H9 (cell line): ENCODE data around the gene PIBF1. TPM values are rescaled to one million over a fixed set of nuclear protein-coding genes. Genes with fewer than 3 reads are reported as not detected.

Source experiments
- DNase-seq: peaks from one replicate; pipeline ENCODE4 v3.0.0-alpha.2; 2017
- H2AFZ ChIP-seq: one replicate; pipeline ENCODE4 v1.6.1; 2013; ENCODE audit warnings: mild to moderate bottlenecking, low read length, control low read depth, moderate library complexity
- H2AK5ac ChIP-seq: 2 replicates; pipeline ENCODE4 v1.6.1; 2013; ENCODE audit warnings: low read length, control low read depth, mixed read lengths; ENCODE audit not compliant: insufficient read length
- H2BK120ac ChIP-seq: one replicate; pipeline ENCODE4 v1.6.1; 2013; ENCODE audit warnings: low read depth, mild to moderate bottlenecking, low read length, control low read depth, inconsistent platforms; ENCODE audit not compliant: poor library complexity, severe bottlenecking
- H2BK12ac ChIP-seq: 2 replicates; pipeline ENCODE4 v1.6.1; 2013; ENCODE audit warnings: low read length, control low read depth, mixed read lengths, low read depth; ENCODE audit not compliant: insufficient read length
- H2BK15ac ChIP-seq: 2 replicates; pipeline ENCODE4 v1.6.1; 2013; ENCODE audit warnings: low read depth, low read length, control low read depth
- H2BK20ac ChIP-seq: one replicate; pipeline ENCODE4 v1.6.1; 2013; ENCODE audit warnings: low read depth, mild to moderate bottlenecking, low read length, control low read depth, inconsistent platforms; ENCODE audit not compliant: poor library complexity, severe bottlenecking
- H2BK5ac ChIP-seq: 2 replicates; pipeline ENCODE4 v1.6.1; 2013; ENCODE audit warnings: low read length, control low read depth, mixed read lengths; ENCODE audit not compliant: insufficient read length
- H3K14ac ChIP-seq: 2 replicates; pipeline ENCODE4 v1.6.1; 2013; ENCODE audit warnings: low read length, control low read depth; ENCODE audit not compliant: insufficient read depth
- H3K18ac ChIP-seq: 2 replicates; pipeline ENCODE4 v1.6.1; 2013; ENCODE audit warnings: low read depth, mild to moderate bottlenecking, mixed read lengths, low read length, control low read depth; ENCODE audit not compliant: insufficient read length
- H3K23ac ChIP-seq: 2 replicates; pipeline ENCODE4 v1.6.1; 2013; ENCODE audit warnings: low read length, control low read depth, mixed read lengths, low read depth; ENCODE audit not compliant: insufficient read length
- H3K23me2 ChIP-seq: 2 replicates; pipeline ENCODE4 v1.6.1; 2013; ENCODE audit warnings: low read depth, mild to moderate bottlenecking, mixed read lengths, low read length, control low read depth; ENCODE audit not compliant: insufficient read length, poor library complexity, severe bottlenecking
- H3K27ac ChIP-seq: 2 replicates; pipeline ENCODE4 v1.5.1; 2013; ENCODE audit warnings: low read length, control low read depth, mixed read lengths, low read depth; ENCODE audit not compliant: insufficient read length
- H3K27me3 ChIP-seq: 2 replicates; pipeline ENCODE4 v1.6.1; 2013; ENCODE audit warnings: low read length, control low read depth, inconsistent platforms; ENCODE audit not compliant: insufficient read depth
- H3K4ac ChIP-seq: 2 replicates; pipeline ENCODE4 v1.6.1; 2013; ENCODE audit warnings: low read depth, mild to moderate bottlenecking, control low read depth, inconsistent platforms, low read length, moderate library complexity
- H3K4me1 ChIP-seq: 2 replicates; pipeline ENCODE4 v1.6.1; 2013; ENCODE audit warnings: low read length, control low read depth, inconsistent platforms; ENCODE audit not compliant: insufficient read depth
- H3K4me2 ChIP-seq: 2 replicates; pipeline ENCODE4 v1.6.1; 2013; ENCODE audit warnings: low read length, control low read depth, mixed read lengths; ENCODE audit not compliant: insufficient read length, insufficient read depth
- H3K56ac ChIP-seq: 2 replicates; pipeline ENCODE4 v1.6.1; 2013; ENCODE audit warnings: low read depth, mild to moderate bottlenecking, mixed read lengths, low read length, control low read depth; ENCODE audit not compliant: insufficient read length
- H3K79me1 ChIP-seq: 2 replicates; pipeline ENCODE4 v1.6.1; 2013; ENCODE audit warnings: low read depth, mild to moderate bottlenecking, moderate library complexity, low read length, control low read depth, inconsistent platforms; ENCODE audit not compliant: insufficient read depth, poor library complexity, severe bottlenecking
- H3K79me2 ChIP-seq: 2 replicates; pipeline ENCODE4 v1.6.1; 2013; ENCODE audit warnings: low read length, control low read depth, inconsistent platforms; ENCODE audit not compliant: insufficient read depth
- H3K9ac ChIP-seq: 2 replicates; pipeline ENCODE4 v1.6.1; 2013; ENCODE audit warnings: low read length, control low read depth, mixed read lengths; ENCODE audit not compliant: insufficient read length; ENCODE audit errors: extremely low read depth
- H3K9me3 ChIP-seq: one replicate; pipeline ENCODE4 v1.6.1; 2013; ENCODE audit warnings: low read depth, low read length, inconsistent platforms; ENCODE audit not compliant: control insufficient read depth
- H3T11ph ChIP-seq: one replicate; pipeline ENCODE4 v1.6.1; 2013; ENCODE audit warnings: mild to moderate bottlenecking, low read length, control low read depth, inconsistent platforms
- H4K20me1 ChIP-seq: one replicate; pipeline ENCODE4 v1.6.1; 2013; ENCODE audit not compliant: control insufficient read depth, insufficient read length, insufficient read depth
- H4K5ac ChIP-seq: 2 replicates; pipeline ENCODE4 v1.6.1; 2013; ENCODE audit warnings: low read depth, mild to moderate bottlenecking, mixed read lengths, low read length, control low read depth; ENCODE audit not compliant: insufficient read length
- H4K8ac ChIP-seq: replicated peaks from 2 replicates; pipeline ENCODE4 v1.6.1; 2013; ENCODE audit warnings: low read length, control low read depth, mixed read lengths, low read depth; ENCODE audit not compliant: insufficient read length
- H4K91ac ChIP-seq: 2 replicates; pipeline ENCODE4 v1.6.1; 2013; ENCODE audit warnings: low read depth, mild to moderate bottlenecking, moderate library complexity, mixed read lengths, low read length, control low read depth; ENCODE audit not compliant: insufficient read length
- H3K27ac Mint-ChIP-seq, 3 experiments: 2 replicates in 2 of 3; 3 replicates in 1 of 3; pipeline ENCODE4 v1.8.0; 2020 to 2021; ENCODE audit warnings: mixed read lengths in 3 of 3, mild to moderate bottlenecking in 1 of 3, moderate library complexity in 1 of 3
- H3K27me3 Mint-ChIP-seq: 2 replicates; pipeline ENCODE4 v1.8.0; 2021; ENCODE audit warnings: low read depth, mild to moderate bottlenecking, moderate library complexity, mixed read lengths
- H3K36me3 Mint-ChIP-seq, 3 experiments: 2 replicates in 2 of 3; 3 replicates in 1 of 3; pipeline ENCODE4 v1.8.0; 2020 to 2021; ENCODE audit warnings: low read depth in 3 of 3, mixed read lengths in 3 of 3; ENCODE audit not compliant: insufficient read depth in 1 of 3
- H3K4me1 Mint-ChIP-seq, 2 experiments: 2 replicates each; pipeline ENCODE4 v1.8.0; 2020; ENCODE audit warnings: mixed read lengths in 2 of 2
- H3K4me3 Mint-ChIP-seq, 2 experiments: 2 replicates in 1 of 2; 3 replicates in 1 of 2; pipeline ENCODE4 v1.8.0; 2020 to 2021; ENCODE audit warnings: mild to moderate bottlenecking in 2 of 2, mixed read lengths in 2 of 2, moderate library complexity in 1 of 2
- H3K9me3 Mint-ChIP-seq, 2 experiments: 2 replicates in 1 of 2; 3 replicates in 1 of 2; pipeline ENCODE4 v1.8.0; 2020; ENCODE audit warnings: mild to moderate bottlenecking in 2 of 2, mixed read lengths in 2 of 2, moderate library complexity in 1 of 2
- whole genome bisulfite sequencing: extraction: QIAGEN DNeasy Blood & Tissue Kit; methylation state at CpG from one replicate; pipeline ENCODE4 v1.1.7; 2013; ENCODE audit warnings: missing lambda C conversion rate, low lambda C conversion rate, mixed read lengths; ENCODE audit not compliant: insufficient read length; ENCODE audit errors: extremely low coverage; 5-methylcytosine and 5-hydroxymethylcytosine counted together
- total RNA-seq: library from RNA; stranded (reverse); gene quantifications from 2 replicates; pipeline ENCODE4 v1.2.1, GENCODE V29; 2021
- TF ChIP-seq, protein P1 (sequence below): fragments of 200-600 bp; sonication (generic); conservative IDR thresholded peaks from 3 replicates; pipeline ENCODE4 v1.8.0; 2021; ENCODE audit warnings: antibody characterized with exemption, mild to moderate bottlenecking

The PIBF1 gene
- total RNA-seq, 1 experiment from 2014 or later = 12.7 TPM

DNA sequence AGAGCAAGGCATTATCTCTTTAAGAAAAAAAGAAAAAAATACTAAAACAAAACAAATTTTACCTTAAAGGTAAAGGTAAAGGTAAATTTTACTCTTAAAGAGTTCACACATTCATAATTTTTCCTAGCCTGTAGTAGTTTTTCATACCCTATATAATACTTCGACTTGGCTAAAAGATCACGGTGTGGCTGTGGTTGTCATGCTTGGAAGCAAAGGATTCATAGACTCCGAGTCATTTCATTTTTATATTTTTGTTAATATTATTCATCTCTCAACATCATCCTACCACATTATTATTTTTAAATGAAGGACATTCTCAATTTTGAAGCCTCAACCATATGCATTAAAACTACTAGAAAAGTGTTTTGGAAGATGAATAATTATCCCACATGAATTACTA is 52.7 kb downstream of the PIBF1 start:
- WGBS = no CpG with 5 or more reads among the region's 3 CpGs

More for the DNA sequence above, 52.7 kb downstream of the PIBF1 start:
- no peak overlapping the region for H3K27ac ChIP-seq
- no peaks in the 10 kb centered on the region for H3K4me1 ChIP-seq
- no peak for DNase-seq
- Mint-ChIP-seq H3K27ac (no peak overlapping the region), H3K36me3 (peaks cover 12 to 18% (median 17%) of the 10 kb centered on the region in 3 experiments; a peak in 6 of 7 replicates), H3K9me3 (no peaks in the 10 kb centered on the region), H3K4me1 (no peaks in the 10 kb centered on the region), H3K4me3 (no peak overlapping the region), H3K27me3 (no peaks in the 10 kb centered on the region)
- H3K79me2 ChIP-seq = no peaks in the 10 kb centered on the region
- no peak overlapping the region for H2AFZ ChIP-seq
- no peak overlapping the region for H2BK12ac ChIP-seq
- no peak overlapping the region for H3K4me2 ChIP-seq
- no peak overlapping the region for H4K5ac ChIP-seq
- no peaks in the 10 kb centered on the region for H3K23me2 ChIP-seq
- H2BK5ac ChIP-seq = no peak overlapping the region
- no peak overlapping the region for H3K18ac ChIP-seq
- TF ChIP-seq, protein P1, sequence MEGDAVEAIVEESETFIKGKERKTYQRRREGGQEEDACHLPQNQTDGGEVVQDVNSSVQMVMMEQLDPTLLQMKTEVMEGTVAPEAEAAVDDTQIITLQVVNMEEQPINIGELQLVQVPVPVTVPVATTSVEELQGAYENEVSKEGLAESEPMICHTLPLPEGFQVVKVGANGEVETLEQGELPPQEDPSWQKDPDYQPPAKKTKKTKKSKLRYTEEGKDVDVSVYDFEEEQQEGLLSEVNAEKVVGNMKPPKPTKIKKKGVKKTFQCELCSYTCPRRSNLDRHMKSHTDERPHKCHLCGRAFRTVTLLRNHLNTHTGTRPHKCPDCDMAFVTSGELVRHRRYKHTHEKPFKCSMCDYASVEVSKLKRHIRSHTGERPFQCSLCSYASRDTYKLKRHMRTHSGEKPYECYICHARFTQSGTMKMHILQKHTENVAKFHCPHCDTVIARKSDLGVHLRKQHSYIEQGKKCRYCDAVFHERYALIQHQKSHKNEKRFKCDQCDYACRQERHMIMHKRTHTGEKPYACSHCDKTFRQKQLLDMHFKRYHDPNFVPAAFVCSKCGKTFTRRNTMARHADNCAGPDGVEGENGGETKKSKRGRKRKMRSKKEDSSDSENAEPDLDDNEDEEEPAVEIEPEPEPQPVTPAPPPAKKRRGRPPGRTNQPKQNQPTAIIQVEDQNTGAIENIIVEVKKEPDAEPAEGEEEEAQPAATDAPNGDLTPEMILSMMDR = no peak
- H3K9me3 ChIP-seq = no peaks in the 10 kb centered on the region
- H3K23ac ChIP-seq = no peak overlapping the region
- no peaks in the 10 kb centered on the region for H3K27me3 ChIP-seq
- H4K20me1 ChIP-seq = no peaks in the 10 kb centered on the region
- no peak overlapping the region for H3K9ac ChIP-seq
- no peak overlapping the region for H2BK15ac ChIP-seq
- H3K14ac ChIP-seq = no peak overlapping the region
- no peak overlapping the region for H2BK20ac ChIP-seq
- H3K56ac ChIP-seq = no peak overlapping the region
- no peak overlapping the region for H2BK120ac ChIP-seq
- no peak overlapping the region for H2AK5ac ChIP-seq
- H4K91ac ChIP-seq = no peak overlapping the region
- no peaks in the 10 kb centered on the region for H3K79me1 ChIP-seq
- H4K8ac ChIP-seq = no peak overlapping the region
- no peak overlapping the region for H3K4ac ChIP-seq
- no peak overlapping the region for H3T11ph ChIP-seq
